CD8-positive, alpha-beta memory T cell (primary cell): ENCODE data around the gene USP14. TPM values are rescaled to one million over a fixed set of nuclear protein-coding genes. Genes with fewer than 3 reads are reported as not detected.

Source experiments
- CTCF ChIA-PET: fragments of 350-600 bp; sonication (Branson Sonifier 250); formaldehyde crosslinking; loops from one replicate; lab custom pipeline; 2021; ENCODE audit warnings: antibody characterized with exemption; lab: Charles Lee
- POLR2A ChIA-PET: fragments of 350-600 bp; sonication (Branson Sonifier 250); formaldehyde crosslinking; loops from one replicate; lab custom pipeline; 2021; ENCODE audit warnings: antibody characterized with exemption; lab: Charles Lee
- DNase-seq, 5 donors: peaks; one replicate each; pipeline versions ENCODE4 v3.0.0 to v3.0.0-alpha.2; 2020 to 2022; ENCODE audit warnings: mixed read lengths in 1 of 5
- H3K27ac ChIP-seq: one replicate; pipeline ENCODE4 v1.7.0; 2013; ENCODE audit warnings: low read depth, mild to moderate bottlenecking, low read length, moderate library complexity
- H3K27me3 ChIP-seq: 2 replicates; pipeline ENCODE4 v1.7.0; 2013; ENCODE audit warnings: low read length, mild to moderate bottlenecking; ENCODE audit not compliant: insufficient read depth, poor library complexity, severe bottlenecking
- H3K36me3 ChIP-seq: 2 replicates; pipeline ENCODE4 v1.7.0; 2013; ENCODE audit warnings: mild to moderate bottlenecking, low read length, moderate library complexity; ENCODE audit not compliant: insufficient read depth
- H3K4me1 ChIP-seq: 2 replicates; pipeline ENCODE4 v1.7.0; 2013; ENCODE audit warnings: mild to moderate bottlenecking, low read length, moderate library complexity; ENCODE audit not compliant: insufficient read depth
- H3K4me3 ChIP-seq: 2 replicates; pipeline ENCODE4 v1.7.0; 2013; ENCODE audit warnings: mild to moderate bottlenecking, low read length
- H3K9me3 ChIP-seq: 2 replicates; pipeline ENCODE4 v1.7.0; 2013; ENCODE audit warnings: mild to moderate bottlenecking, low read length
- H3K27ac Mint-ChIP-seq, 8 donors: one replicate each; pipeline ENCODE4 v1.8.0; 2020 to 2021; ENCODE audit warnings: mixed read lengths in 8 of 8, mild to moderate bottlenecking in 6 of 8, inconsistent platforms in 3 of 8, moderate library complexity in 3 of 8
- H3K27me3 Mint-ChIP-seq, 2 donors: one replicate each; pipeline ENCODE4 v1.8.0; 2020 to 2021; ENCODE audit warnings: mixed read lengths in 2 of 2, mild to moderate bottlenecking in 1 of 2, moderate library complexity in 1 of 2
- H3K36me3 Mint-ChIP-seq, 3 donors: one replicate each; pipeline ENCODE4 v1.8.0; 2020 to 2021; ENCODE audit warnings: mixed read lengths in 3 of 3, inconsistent platforms in 1 of 3, mild to moderate bottlenecking in 1 of 3
- H3K4me1 Mint-ChIP-seq, 3 donors: one replicate each; pipeline ENCODE4 v1.8.0; 2020 to 2021; ENCODE audit warnings: mixed read lengths in 3 of 3, inconsistent platforms in 1 of 3, mild to moderate bottlenecking in 1 of 3
- H3K4me3 Mint-ChIP-seq, 7 donors: one replicate each; pipeline ENCODE4 v1.8.0; 2020 to 2021; ENCODE audit warnings: mixed read lengths in 7 of 7, mild to moderate bottlenecking in 6 of 7, moderate library complexity in 4 of 7, inconsistent platforms in 2 of 7
- H3K9me3 Mint-ChIP-seq, 5 donors: one replicate each; pipeline ENCODE4 v1.8.0; 2020 to 2022; ENCODE audit warnings: mixed read lengths in 5 of 5, mild to moderate bottlenecking in 3 of 5, moderate library complexity in 2 of 5, inconsistent platforms in 1 of 5
- polyA plus RNA-seq: library from polyadenylated mRNA; unstranded; fragments of 300-500 nt; fragmentation: Illumina TruSeq; gene quantifications from one replicate; pipeline ENCODE4 v1.2.3, GENCODE V29; 2021
- total RNA-seq, 2 experiments: library from RNA; stranded (reverse); gene quantifications; one replicate each; pipeline ENCODE4 v1.2.3, GENCODE V29; 2021

The USP14 gene
- total and polyA plus RNA-seq, 3 experiments from 2014 or later = 50.2 to 113 (median 111) TPM

DNA sequence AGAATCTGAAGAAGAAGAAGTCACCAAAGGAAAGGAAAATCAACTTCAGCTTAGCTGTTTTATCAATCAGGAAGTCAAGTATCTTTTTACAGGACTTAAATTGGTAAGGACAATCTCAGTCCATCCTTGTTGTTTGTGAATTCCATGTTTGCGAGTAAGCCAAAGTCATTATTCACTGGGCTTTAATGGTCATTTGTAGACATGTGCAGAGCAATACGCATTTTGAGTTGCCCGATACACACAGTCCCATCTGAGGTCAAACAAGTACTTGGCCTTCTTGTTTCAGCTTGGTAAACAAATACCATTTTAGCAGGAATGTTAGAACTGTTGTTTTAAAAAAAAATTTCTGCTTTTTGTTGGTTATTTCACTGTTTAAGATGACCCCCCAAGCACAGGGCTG is 40.9 kb downstream of the USP14 start:
- Histone ChIP-seq H3K27me3 (no peaks in the 10 kb centered on the region), H3K36me3 (peaks cover 38% of the 10 kb centered on the region), H3K4me3 (no peak overlapping the region), H3K4me1 (no peaks in the 10 kb centered on the region), H3K9me3 (no peaks in the 10 kb centered on the region), H3K27ac (no peak overlapping the region)
- ChIA-PET POLR2A (no interaction called here), CTCF (no interaction called here)
- no peak for DNase-seq
- Mint-ChIP-seq H3K36me3 (peaks cover 10 to 76% (median 28%) of the 10 kb centered on the region in 3 donors), H3K27ac (no peak overlapping the region), H3K27me3 (peaks cover 0 to 1% of the 10 kb centered on the region in 2 donors), H3K4me1 (peaks cover 1 to 6% (median 2%) of the 10 kb centered on the region in 3 donors), H3K9me3 (no peaks in the 10 kb centered on the region), H3K4me3 (no peak overlapping the region)

DNA sequence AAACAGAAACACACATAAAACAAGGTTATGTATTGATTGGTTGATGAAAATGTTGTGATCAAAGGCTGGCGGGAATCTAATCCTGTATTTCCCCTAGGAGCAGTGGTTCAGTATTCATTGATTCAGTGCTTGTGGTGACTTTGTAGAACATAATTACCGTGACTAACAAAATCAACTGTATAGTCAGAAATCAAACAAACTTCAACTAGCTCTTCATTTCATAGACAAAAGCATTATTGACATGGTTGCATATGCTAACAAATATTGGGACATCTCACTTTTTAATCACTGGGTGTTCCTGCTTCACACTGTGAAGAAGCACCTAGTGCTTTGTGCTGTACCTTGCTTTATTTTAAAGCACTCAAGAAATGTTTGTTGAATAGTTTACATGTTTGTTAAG is 41.4 kb downstream of the USP14 start:
- peaks cover 3 to 6% (median 4%) of the 10 kb centered on the region in 3 donors for H3K4me1 Mint-ChIP-seq
- no peaks in the 10 kb centered on the region for H3K4me1 ChIP-seq
- H3K36me3 ChIP-seq = peaks cover 42% of the 10 kb centered on the region
- no peaks in the 10 kb centered on the region for H3K9me3 ChIP-seq
- CTCF ChIA-PET = no interaction called here
- no peaks in the 10 kb centered on the region for H3K9me3 Mint-ChIP-seq
- POLR2A ChIA-PET = interaction anchor here (0.5 to 0.6 kb wide), 2 partner anchors 23 to 28 kb away, joined by 3 to 4 read pairs; no protein-coding TSS in a partner anchor
- no peaks in the 10 kb centered on the region for H3K27me3 ChIP-seq
- H3K4me3 Mint-ChIP-seq = no peak overlapping the region
- no peak overlapping the region for H3K4me3 ChIP-seq
- no peak overlapping the region for H3K27ac ChIP-seq
- peaks cover 0 to 1% of the 10 kb centered on the region in 2 donors for H3K27me3 Mint-ChIP-seq
- peaks cover 10 to 78% (median 31%) of the 10 kb centered on the region in 3 donors for H3K36me3 Mint-ChIP-seq
- no peak for DNase-seq
- no peak overlapping the region for H3K27ac Mint-ChIP-seq

DNA sequence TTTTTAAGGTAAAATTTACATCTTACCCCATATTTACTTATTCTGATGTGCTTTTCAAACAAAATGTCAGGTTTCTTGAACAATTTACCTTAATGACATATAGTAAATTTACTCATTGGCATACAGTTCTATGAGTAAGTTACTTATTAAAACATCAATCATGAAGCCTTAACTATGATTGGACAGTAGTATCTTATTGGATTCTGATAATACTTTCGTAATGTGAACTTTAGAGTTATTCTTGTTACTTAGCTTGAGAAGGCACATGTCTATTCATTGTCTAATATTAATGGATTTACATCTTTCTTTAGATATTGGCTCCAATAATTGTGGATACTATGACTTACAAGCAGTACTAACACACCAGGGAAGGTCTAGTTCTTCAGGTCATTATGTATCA is 51.7 kb downstream of the USP14 start:
- H3K27ac Mint-ChIP-seq = peak overlapping the region in 3 of 8 donors; percentile 12 to 54 (median 21)
- Histone ChIP-seq H3K9me3 (no peaks in the 10 kb centered on the region), H3K4me1 (no peaks in the 10 kb centered on the region), H3K27me3 (no peaks in the 10 kb centered on the region), H3K27ac (no peak overlapping the region), H3K36me3 (peaks cover 39% of the 10 kb centered on the region), H3K4me3 (no peak overlapping the region)
- peaks cover 3 to 76% (median 28%) of the 10 kb centered on the region in 3 donors for H3K36me3 Mint-ChIP-seq
- H3K9me3 Mint-ChIP-seq = no peaks in the 10 kb centered on the region
- ChIA-PET POLR2A (no interaction called here), CTCF (no interaction called here)
- H3K4me3 Mint-ChIP-seq = no peak overlapping the region
- no peak for DNase-seq
- H3K4me1 Mint-ChIP-seq = no peaks in the 10 kb centered on the region
- H3K27me3 Mint-ChIP-seq = no peaks in the 10 kb centered on the region

DNA sequence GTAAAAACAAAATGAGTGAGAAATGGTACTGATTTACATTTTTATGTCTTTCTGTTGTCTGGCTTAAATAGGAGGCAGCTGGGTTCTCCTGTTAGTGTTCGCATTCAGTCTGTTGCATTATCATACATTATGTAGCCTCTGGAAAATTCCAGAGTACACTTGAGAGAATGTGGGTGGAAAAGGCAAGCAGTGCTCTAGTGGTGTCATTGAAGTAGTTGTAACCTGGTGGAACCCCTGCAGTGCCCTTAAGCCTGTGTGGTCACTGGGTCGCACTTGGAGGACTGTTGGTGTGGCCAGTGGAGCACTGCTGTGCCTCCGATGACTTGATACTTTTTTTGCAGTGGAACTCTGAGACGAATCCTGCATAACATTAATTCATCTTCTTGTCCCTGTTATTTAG is 52.4 kb downstream of the USP14 start:
- Histone ChIP-seq H3K9me3 (no peaks in the 10 kb centered on the region), H3K4me3 (no peak overlapping the region), H3K27me3 (no peaks in the 10 kb centered on the region), H3K27ac (no peak overlapping the region), H3K36me3 (peaks cover 39% of the 10 kb centered on the region), H3K4me1 (no peaks in the 10 kb centered on the region)
- no peak overlapping the region for H3K4me3 Mint-ChIP-seq
- no peaks in the 10 kb centered on the region for H3K27me3 Mint-ChIP-seq
- H3K27ac Mint-ChIP-seq = peak overlapping the region in 2 of 8 donors; percentile 6 to 7
- no peak for DNase-seq
- no peaks in the 10 kb centered on the region for H3K4me1 Mint-ChIP-seq
- CTCF ChIA-PET = no interaction called here
- H3K9me3 Mint-ChIP-seq = no peaks in the 10 kb centered on the region
- peaks cover 0 to 76% (median 24%) of the 10 kb centered on the region in 3 donors for H3K36me3 Mint-ChIP-seq
- POLR2A ChIA-PET = no interaction called here

DNA sequence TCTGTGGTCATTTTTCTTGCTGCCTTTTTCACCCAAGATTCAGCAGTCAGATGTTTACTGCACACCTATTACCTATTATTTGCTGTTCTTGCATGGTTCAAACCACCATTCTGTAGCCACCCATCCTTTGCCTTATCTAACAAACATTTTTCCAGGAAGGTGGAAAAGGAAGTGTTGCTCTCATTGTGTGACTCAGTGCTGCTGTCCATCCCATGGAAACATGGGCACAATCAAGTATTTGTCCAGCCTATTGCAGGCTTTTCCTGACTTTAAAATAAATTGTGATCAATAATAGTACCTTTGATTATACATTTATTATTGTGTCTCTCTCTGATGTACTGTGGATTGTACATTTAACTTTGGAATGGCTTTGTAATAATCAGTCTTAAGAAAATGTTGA is 53.2 kb downstream of the USP14 start:
- Histone ChIP-seq H3K36me3 (peaks cover 35% of the 10 kb centered on the region), H3K4me1 (no peaks in the 10 kb centered on the region), H3K27me3 (no peaks in the 10 kb centered on the region), H3K4me3 (no peak overlapping the region), H3K27ac (no peak overlapping the region), H3K9me3 (no peaks in the 10 kb centered on the region)
- ChIA-PET POLR2A (no interaction called here), CTCF (no interaction called here)
- DNase-seq = no peak
- peak overlapping the region in 1 of 8 donors; percentile 6 for H3K27ac Mint-ChIP-seq
- H3K9me3 Mint-ChIP-seq = no peaks in the 10 kb centered on the region
- H3K27me3 Mint-ChIP-seq = no peaks in the 10 kb centered on the region
- H3K4me3 Mint-ChIP-seq = no peak overlapping the region
- H3K36me3 Mint-ChIP-seq = peaks cover 0 to 76% (median 22%) of the 10 kb centered on the region in 3 donors
- H3K4me1 Mint-ChIP-seq = no peaks in the 10 kb centered on the region

DNA sequence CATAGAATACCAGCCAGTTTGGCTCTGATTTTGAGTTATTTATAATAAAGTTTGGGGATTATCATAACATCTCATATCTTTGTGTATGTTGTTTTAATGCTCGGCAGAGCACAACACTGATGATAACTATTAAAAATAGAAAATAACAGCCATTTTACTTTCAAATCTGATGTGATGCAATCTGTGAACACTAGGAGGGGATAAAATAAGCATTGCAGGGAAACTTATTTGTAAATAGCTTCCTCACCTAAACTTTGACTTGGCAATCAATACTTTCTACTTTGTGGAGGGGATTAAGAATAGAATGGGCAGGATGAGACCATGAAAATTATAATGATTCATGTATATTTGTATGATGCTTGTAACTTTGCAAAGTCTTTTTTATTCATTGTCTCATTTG is 54.4 kb downstream of the USP14 start:
- Histone ChIP-seq H3K36me3 (peaks cover 44% of the 10 kb centered on the region), H3K9me3 (no peaks in the 10 kb centered on the region), H3K4me3 (no peak overlapping the region), H3K27me3 (no peaks in the 10 kb centered on the region), H3K4me1 (no peaks in the 10 kb centered on the region), H3K27ac (no peak overlapping the region)
- no peaks in the 10 kb centered on the region for H3K9me3 Mint-ChIP-seq
- ChIA-PET POLR2A (no interaction called here), CTCF (no interaction called here)
- H3K4me1 Mint-ChIP-seq = peaks cover 0 to 4% (median 0%) of the 10 kb centered on the region in 3 donors
- H3K27me3 Mint-ChIP-seq = no peaks in the 10 kb centered on the region
- peak overlapping the region in 4 of 8 donors; percentile 29 to 59 (median 32) for H3K27ac Mint-ChIP-seq
- no peak for DNase-seq
- H3K4me3 Mint-ChIP-seq = no peak overlapping the region
- peaks cover 0 to 83% (median 22%) of the 10 kb centered on the region in 3 donors for H3K36me3 Mint-ChIP-seq

DNA sequence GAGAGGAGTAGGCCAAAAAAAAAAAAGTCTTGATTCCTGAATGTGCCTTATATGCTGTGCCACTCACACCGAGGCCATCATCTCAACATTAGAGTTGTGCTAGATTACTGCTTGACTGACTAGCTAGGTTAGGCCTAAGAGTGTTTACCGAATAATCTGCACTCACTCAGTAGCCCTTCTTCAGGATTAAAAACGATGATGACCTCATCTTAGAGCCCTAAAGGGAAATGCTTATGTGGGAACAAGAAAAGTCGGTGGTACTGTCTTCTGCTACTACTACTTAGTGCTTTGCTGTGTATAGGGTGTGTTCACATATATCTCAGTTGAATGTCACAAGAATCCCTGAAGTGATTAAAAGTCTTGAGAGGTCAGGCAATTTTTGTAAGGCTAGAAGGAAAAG is 55.1 kb downstream of the USP14 start:
- Mint-ChIP-seq H3K4me3 (no peak overlapping the region), H3K36me3 (peaks cover 0 to 86% (median 22%) of the 10 kb centered on the region in 3 donors), H3K27me3 (no peaks in the 10 kb centered on the region), H3K9me3 (no peaks in the 10 kb centered on the region), H3K4me1 (peaks cover 0 to 4% (median 0%) of the 10 kb centered on the region in 3 donors), H3K27ac (peak overlapping the region in 6 of 8 donors; percentile 9 to 56 (median 40))
- Histone ChIP-seq H3K36me3 (peaks cover 52% of the 10 kb centered on the region), H3K27me3 (no peaks in the 10 kb centered on the region), H3K9me3 (no peaks in the 10 kb centered on the region), H3K27ac (no peak overlapping the region), H3K4me3 (no peak overlapping the region), H3K4me1 (no peaks in the 10 kb centered on the region)
- ChIA-PET POLR2A (no interaction called here), CTCF (no interaction called here)
- DNase-seq = no peak

DNA sequence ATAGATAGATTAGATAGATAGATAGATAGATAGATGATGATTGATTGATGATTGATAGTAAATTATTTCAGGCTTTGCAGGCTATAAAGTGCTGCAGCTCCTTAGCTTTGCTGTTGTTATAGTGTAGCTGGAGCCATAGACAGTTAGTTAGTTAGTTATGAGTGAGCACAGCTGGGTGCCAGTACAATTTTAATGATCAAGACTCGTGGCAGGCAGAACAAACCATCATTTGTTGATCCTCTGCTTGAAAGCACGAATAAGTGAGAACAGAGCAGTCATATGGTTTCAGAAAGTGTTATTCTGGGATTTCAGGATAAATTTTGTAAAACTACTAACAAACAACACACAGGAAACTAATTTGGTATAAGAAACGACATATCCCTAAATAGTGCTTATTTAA is 55.6 kb downstream of the USP14 start:
- Mint-ChIP-seq H3K27me3 (no peaks in the 10 kb centered on the region), H3K36me3 (peaks cover 0 to 90% (median 22%) of the 10 kb centered on the region in 3 donors), H3K9me3 (no peaks in the 10 kb centered on the region), H3K4me3 (no peak overlapping the region), H3K27ac (peak overlapping the region in 3 of 8 donors; percentile 26 to 56 (median 26)), H3K4me1 (peaks cover 0 to 4% (median 0%) of the 10 kb centered on the region in 3 donors)
- no peak for DNase-seq
- Histone ChIP-seq H3K27ac (no peak overlapping the region), H3K36me3 (peaks cover 52% of the 10 kb centered on the region), H3K4me3 (no peak overlapping the region), H3K9me3 (no peaks in the 10 kb centered on the region), H3K4me1 (no peaks in the 10 kb centered on the region), H3K27me3 (no peaks in the 10 kb centered on the region)
- POLR2A ChIA-PET = no interaction called here
- CTCF ChIA-PET = no interaction called here
